ENCODE data around the gene PTPRD.

DNA sequence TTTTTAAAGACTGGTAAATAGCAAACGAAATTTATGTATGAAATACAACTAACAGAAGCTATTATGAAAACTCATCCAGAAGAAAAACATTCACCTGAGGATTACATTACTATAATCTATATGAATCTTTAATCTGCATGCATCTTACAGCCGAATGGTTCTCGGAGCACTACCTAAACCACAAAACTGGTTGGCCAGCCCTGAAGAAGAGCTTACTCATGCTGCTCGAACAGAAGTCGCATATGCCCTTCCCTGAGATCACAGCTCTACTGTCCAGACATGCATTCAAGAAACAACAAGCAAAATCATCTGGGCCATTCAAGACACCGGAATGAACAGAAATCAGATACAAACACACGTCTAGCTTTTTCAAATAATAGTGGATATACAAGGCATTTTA lies 1882.2 kb downstream of the PTPRD start:
- TF ChIP-seq, protein P1, sequence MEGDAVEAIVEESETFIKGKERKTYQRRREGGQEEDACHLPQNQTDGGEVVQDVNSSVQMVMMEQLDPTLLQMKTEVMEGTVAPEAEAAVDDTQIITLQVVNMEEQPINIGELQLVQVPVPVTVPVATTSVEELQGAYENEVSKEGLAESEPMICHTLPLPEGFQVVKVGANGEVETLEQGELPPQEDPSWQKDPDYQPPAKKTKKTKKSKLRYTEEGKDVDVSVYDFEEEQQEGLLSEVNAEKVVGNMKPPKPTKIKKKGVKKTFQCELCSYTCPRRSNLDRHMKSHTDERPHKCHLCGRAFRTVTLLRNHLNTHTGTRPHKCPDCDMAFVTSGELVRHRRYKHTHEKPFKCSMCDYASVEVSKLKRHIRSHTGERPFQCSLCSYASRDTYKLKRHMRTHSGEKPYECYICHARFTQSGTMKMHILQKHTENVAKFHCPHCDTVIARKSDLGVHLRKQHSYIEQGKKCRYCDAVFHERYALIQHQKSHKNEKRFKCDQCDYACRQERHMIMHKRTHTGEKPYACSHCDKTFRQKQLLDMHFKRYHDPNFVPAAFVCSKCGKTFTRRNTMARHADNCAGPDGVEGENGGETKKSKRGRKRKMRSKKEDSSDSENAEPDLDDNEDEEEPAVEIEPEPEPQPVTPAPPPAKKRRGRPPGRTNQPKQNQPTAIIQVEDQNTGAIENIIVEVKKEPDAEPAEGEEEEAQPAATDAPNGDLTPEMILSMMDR (IDR thresholded peaks at IDR 0.05), result no peak
- TF ChIP-seq POLR2AphosphoS5 (IDR thresholded peaks at IDR 0.05) (no peak), POLR2A (IDR thresholded peaks at IDR 0.05) (no peak)
